OCI-LY7 (cell line): Measurements from ENCODE around the gene CDR2L.
A peak's percentile ranks its signal among the peaks of the same experiment; 100 is the strongest.

Source experiments
- EZH2phosphoT487 ChIP-seq: fragments of 200-600 bp; sonication (generic); IDR thresholded peaks from 2 replicates; pipeline ENCODE4 v1.6.1; 2018; ENCODE audit warnings: low read depth, borderline replicate concordance, mild to moderate bottlenecking, mixed run types, antibody characterized with exemption, low read length, moderate library complexity, mixed read lengths
- TF ChIP-seq, protein P1 (sequence below): fragments of 200-600 bp; sonication (generic); conservative IDR thresholded peaks from 2 replicates; pipeline ENCODE4 v1.5.1; 2014; ENCODE audit warnings: mild to moderate bottlenecking, antibody characterized with exemption, low read length, moderate library complexity, mixed read lengths

DNA sequence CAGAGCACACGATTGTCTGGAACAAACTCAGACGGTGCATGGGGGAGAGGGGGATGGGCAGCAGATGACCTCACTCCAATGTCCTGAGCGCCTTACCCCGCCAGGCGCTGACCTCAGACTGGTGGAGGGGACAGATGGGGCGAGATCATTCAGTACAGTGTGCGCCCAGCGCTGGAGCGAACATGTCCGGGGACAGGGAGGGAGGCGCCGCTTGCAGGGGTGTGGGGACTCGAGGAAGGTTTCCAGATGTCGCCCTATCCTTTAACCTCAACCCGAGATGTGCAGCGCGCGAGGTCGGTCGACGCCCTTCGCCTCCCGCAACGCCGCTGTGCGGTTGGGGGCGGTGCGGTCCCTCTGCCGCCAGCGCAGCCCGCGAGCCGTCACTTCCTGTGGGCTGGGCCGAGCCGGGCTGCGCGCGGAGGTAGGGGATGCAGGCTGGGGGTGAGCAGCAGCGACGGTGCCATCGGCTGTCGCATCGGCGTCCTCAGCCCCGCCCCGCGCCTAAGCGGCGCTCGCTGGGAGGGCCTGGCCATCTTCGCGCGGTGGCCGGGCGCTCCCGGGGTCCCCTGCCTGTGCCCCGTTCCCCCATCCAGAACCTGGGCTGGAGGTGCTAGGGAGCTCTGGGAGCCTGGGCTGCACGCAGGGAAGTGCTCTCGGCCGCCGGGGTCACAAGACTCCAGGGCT is 5.3 kb upstream of the CDR2L start:
- TF ChIP-seq, protein P1, sequence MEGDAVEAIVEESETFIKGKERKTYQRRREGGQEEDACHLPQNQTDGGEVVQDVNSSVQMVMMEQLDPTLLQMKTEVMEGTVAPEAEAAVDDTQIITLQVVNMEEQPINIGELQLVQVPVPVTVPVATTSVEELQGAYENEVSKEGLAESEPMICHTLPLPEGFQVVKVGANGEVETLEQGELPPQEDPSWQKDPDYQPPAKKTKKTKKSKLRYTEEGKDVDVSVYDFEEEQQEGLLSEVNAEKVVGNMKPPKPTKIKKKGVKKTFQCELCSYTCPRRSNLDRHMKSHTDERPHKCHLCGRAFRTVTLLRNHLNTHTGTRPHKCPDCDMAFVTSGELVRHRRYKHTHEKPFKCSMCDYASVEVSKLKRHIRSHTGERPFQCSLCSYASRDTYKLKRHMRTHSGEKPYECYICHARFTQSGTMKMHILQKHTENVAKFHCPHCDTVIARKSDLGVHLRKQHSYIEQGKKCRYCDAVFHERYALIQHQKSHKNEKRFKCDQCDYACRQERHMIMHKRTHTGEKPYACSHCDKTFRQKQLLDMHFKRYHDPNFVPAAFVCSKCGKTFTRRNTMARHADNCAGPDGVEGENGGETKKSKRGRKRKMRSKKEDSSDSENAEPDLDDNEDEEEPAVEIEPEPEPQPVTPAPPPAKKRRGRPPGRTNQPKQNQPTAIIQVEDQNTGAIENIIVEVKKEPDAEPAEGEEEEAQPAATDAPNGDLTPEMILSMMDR, result peak; percentile 25; the same call in 1 of the 2 replicates
- no peak for TF ChIP-seq EZH2phosphoT487
